Stimulated activated CD8-positive, alpha-beta memory T cell treated with anti-CD3 and anti-CD28 coated beads, Interleukin-12 subunit alpha, Interleukin-12 subunit beta, amount 100 ng/mL, for 24 hours (primary cell): Measurements from ENCODE around the gene NT5M.

Source experiments
- DNase-seq: peaks from one replicate; pipeline ENCODE4 v3.0.0-alpha.2; 2020; ENCODE audit errors: extremely low read depth

NT5M gene

GRCh38 chr17:17343160-17343735 lies 40.1 kb downstream of the NT5M start:
- DNase-seq: no peak

- DNase-seq: no peak
These were observed 40.8 kb downstream of the NT5M start for GRCh38 chr17:17343896-17344506.

GRCh38 chr17:17344507-17345293 lies 41.5 kb downstream of the NT5M start:
- DNase-seq: no peak

GRCh38 chr17:17345294-17345597 lies 42.1 kb downstream of the NT5M start:
- no peak for DNase-seq

- DNase-seq: no peak
These were observed 42.7 kb downstream of the NT5M start for GRCh38 chr17:17345686-17346427.

- no peak for DNase-seq
These were observed 43.5 kb downstream of the NT5M start for GRCh38 chr17:17346428-17347233.

GRCh38 chr17:17347234-17347955 lies 44.2 kb downstream of the NT5M start:
- no peak for DNase-seq

- DNase-seq: no peak
These were observed 45.0 kb downstream of the NT5M start for GRCh38 chr17:17347956-17348871.

- DNase-seq: no peak
These were observed 45.9 kb downstream of the NT5M start for GRCh38 chr17:17348872-17349723.

- no peak for DNase-seq
These were observed 46.5 kb downstream of the NT5M start for GRCh38 chr17:17349724-17350106.

GRCh38 chr17:17350491-17351355 lies 47.5 kb downstream of the NT5M start:
- no peak for DNase-seq

GRCh38 chr17:17351356-17351891 lies 48.3 kb downstream of the NT5M start:
- DNase-seq: no peak

GRCh38 chr17:17351901-17352781 lies 49.0 kb downstream of the NT5M start:
- DNase-seq: no peak

GRCh38 chr17:17352836-17353624 lies 49.9 kb downstream of the NT5M start:
- no peak for DNase-seq

- DNase-seq: no peak
These were observed 50.7 kb downstream of the NT5M start for GRCh38 chr17:17353625-17354484.
